ENCODE measurements around the gene TK1.

TK1 gene

DNA sequence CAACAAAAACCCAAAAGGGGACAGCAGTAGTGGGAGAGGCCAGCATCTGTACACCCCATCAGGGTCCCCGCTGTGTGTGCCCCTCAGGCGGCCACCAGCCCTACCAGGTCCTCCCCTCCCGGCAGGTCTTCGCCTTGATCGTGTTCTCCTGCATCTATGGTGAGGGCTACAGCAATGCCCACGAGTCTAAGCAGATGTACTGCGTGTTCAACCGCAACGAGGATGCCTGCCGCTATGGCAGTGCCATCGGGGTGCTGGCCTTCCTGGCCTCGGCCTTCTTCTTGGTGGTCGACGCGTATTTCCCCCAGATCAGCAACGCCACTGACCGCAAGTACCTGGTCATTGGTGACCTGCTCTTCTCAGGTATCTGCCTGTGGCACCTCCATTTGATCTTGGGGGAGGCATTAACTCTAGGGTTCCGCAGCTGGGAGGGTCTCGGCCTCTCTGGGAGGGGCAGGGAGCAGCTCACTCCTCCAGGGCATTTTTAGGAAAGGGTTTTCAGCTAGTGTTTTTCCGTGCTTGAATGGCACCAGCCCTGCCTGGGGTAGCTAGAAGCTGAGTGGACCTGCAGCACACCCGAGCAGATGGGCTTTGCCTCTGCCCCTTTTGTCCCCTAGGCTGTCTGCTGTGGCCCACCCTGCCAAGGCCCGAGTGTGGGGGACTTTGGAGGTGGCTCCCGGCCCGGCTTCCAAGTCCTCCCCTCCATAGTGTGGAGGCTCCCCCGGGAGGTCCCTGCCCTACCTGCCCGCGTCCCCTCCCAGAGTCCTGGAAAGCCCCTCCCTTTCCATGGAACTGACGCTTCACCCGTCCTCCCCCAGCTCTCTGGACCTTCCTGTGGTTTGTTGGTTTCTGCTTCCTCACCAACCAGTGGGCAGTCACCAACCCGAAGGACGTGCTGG lies 15.9 kb downstream of the TK1 start:
- Histone ChIP-seq H3K4me1 (ENCODE audit: control insufficient read depth in 2 of 2, insufficient read depth in 2 of 2, low read length in 2 of 2) (peaks cover 64 to 76% of the 10 kb centered on the region in 2 donors), H3K4me3 (ENCODE audit: low read length in 2 of 2) (peak overlapping the region in 1 of 2 donors; percentile 13), H3K9me3 (ENCODE audit: control insufficient read depth in 2 of 2, low read length in 2 of 2) (no peaks in the 10 kb centered on the region), H3K9ac (ENCODE audit: low read depth in 1 of 2, low read length in 2 of 2) (peak overlapping the region in 1 of 2 donors; percentile 74), H3K27ac (ENCODE audit: low read depth in 2 of 2, low read length in 2 of 2) (peak overlapping the region; percentile 93 to 97), H3K27me3 (ENCODE audit: control insufficient read depth in 2 of 2, insufficient read depth in 2 of 2, low read length in 2 of 2) (no peaks in the 10 kb centered on the region), H3K36me3 (ENCODE audit: control insufficient read depth in 2 of 2, insufficient read depth in 2 of 2, low read length in 2 of 2) (peaks cover 12 to 14% of the 10 kb centered on the region in 2 donors)

DNA sequence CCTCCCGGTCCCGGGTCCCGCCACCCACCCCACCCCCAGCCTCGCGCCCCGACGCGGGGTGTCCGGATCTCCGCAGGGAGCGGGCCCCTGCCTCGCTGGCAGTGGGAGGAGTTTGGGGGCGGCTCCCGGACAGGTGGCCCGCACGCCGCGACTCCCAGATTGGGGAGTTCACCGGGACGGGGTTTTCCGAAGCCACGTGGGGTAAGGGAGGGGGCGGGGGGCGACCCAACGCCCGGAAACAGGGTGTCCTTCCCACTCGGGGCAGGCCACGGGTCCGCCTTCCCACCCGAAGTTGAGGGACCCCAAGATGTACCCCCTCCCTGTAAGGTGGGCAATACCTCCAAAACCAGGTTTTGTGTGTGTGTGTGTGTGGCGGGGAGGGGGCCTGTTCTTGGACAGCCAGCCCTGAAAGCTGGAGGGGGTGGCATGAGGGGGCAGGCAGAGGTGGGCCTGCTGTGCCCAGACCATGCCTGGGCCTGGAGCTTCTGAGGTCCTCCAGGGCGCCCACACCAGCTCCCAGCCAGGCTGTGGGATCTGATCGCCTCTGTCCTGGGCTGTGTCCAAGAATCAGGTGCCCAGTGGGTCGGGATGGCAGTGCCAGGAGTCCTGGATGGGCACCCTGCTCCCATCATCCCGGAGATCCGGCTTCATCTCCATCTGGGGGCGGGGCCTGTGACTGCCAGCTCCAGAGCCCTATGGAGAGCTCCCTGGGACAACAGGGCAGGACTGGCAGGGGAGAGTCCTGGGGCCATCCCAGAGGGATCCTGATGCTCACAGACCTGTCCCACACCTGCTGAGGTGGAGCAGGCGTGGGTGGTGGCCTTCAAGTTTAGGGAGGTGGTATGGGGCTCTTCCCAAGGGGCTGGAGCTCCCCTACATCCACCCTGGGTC lies 17.7 kb downstream of the TK1 start:
- Histone ChIP-seq H3K36me3 (ENCODE audit: control insufficient read depth in 2 of 2, insufficient read depth in 2 of 2, low read length in 2 of 2) (peaks cover 12 to 14% of the 10 kb centered on the region in 2 donors), H3K4me1 (ENCODE audit: control insufficient read depth in 2 of 2, insufficient read depth in 2 of 2, low read length in 2 of 2) (peaks cover 46 to 59% of the 10 kb centered on the region in 2 donors), H3K9ac (ENCODE audit: low read depth in 1 of 2, low read length in 2 of 2) (peak overlapping the region; percentile 68 to 91), H3K27me3 (ENCODE audit: control insufficient read depth in 2 of 2, insufficient read depth in 2 of 2, low read length in 2 of 2) (no peaks in the 10 kb centered on the region), H3K9me3 (ENCODE audit: control insufficient read depth in 2 of 2, low read length in 2 of 2) (no peaks in the 10 kb centered on the region), H3K27ac (ENCODE audit: low read depth in 2 of 2, low read length in 2 of 2) (peak overlapping the region; percentile 78 to 88), H3K4me3 (ENCODE audit: low read length in 2 of 2) (peak overlapping the region; percentile 63 to 71)

DNA sequence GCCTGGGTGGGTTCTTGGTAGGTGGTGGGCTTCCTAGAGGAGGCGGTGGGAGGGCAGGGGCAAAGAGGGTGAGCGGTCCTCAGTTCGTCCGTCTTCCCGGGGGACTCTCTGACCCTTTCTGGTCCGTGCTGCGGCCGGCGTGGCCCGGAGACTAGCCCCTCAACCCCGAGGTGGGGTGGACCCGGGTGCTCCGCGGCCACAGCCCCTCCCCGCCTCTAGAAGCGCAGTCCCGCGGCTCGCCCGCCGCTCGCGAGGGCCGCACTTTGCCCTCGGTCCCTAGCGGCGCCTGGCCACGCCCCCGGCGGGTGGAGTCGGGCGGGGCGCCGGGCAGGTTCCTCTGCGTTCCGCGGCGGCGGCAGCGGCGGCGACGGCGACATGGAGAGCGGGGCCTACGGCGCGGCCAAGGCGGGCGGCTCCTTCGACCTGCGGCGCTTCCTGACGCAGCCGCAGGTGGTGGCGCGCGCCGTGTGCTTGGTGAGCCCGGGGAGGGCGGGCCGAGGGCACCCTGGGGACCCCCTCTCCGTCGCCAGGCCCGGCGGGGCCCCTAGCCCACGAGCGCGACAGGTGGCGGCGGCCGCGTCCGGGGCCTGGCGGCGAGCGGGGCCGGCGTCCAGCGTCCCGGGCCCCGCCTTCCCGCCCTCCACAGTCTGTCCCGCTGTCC lies 18.5 kb downstream of the TK1 start, which contains the start of gene SYNGR2:
Gene SYNGR2, plus strand, starts transcription at position 340 of the 661 bp plus-strand sequence. Its CDS starts 36 bp downstream, at position 376.
- peaks cover 38 to 51% of the 10 kb centered on the region in 2 donors for H3K4me1 ChIP-seq (ENCODE audit: control insufficient read depth in 2 of 2, insufficient read depth in 2 of 2, low read length in 2 of 2)

DNA sequence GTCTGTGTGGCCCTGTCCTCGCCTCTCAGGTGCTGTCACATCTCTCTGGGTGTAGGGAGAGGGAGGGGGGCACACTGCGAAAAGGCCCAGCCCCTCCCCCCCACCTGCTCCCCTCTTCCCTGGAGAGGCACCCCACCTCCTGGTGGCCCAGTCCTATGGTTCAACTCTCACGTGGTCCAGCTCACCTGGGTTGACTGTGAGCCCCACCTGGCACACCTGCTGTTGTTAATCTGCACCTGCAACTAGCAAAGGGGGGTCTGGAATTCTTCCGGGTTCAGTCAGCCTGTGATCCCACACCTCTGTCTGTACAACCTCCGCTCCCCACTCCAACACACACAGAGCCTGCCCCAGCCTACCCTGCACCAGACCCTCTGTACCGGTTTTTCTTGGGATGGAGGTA lies 20.4 kb downstream of the TK1 start:
- Histone ChIP-seq H3K9ac (ENCODE audit: low read depth in 1 of 2, low read length in 2 of 2) (no peak overlapping the region), H3K4me3 (ENCODE audit: low read length in 2 of 2) (no peak overlapping the region), H3K27me3 (ENCODE audit: control insufficient read depth in 2 of 2, insufficient read depth in 2 of 2, low read length in 2 of 2) (no peaks in the 10 kb centered on the region), H3K9me3 (ENCODE audit: control insufficient read depth in 2 of 2, low read length in 2 of 2) (no peaks in the 10 kb centered on the region), H3K27ac (ENCODE audit: low read depth in 2 of 2, low read length in 2 of 2) (peak overlapping the region in 1 of 2 donors; percentile 19), H3K36me3 (ENCODE audit: control insufficient read depth in 2 of 2, insufficient read depth in 2 of 2, low read length in 2 of 2) (peaks cover 2 to 5% of the 10 kb centered on the region in 2 donors), H3K4me1 (ENCODE audit: control insufficient read depth in 2 of 2, insufficient read depth in 2 of 2, low read length in 2 of 2) (peaks cover 18 to 31% of the 10 kb centered on the region in 2 donors)

More for the DNA sequence above, 18.5 kb downstream of the TK1 start, which contains the start of gene SYNGR2:
- Histone ChIP-seq H3K36me3 (ENCODE audit: control insufficient read depth in 2 of 2, insufficient read depth in 2 of 2, low read length in 2 of 2) (peaks cover 11 to 13% of the 10 kb centered on the region in 2 donors), H3K27me3 (ENCODE audit: control insufficient read depth in 2 of 2, insufficient read depth in 2 of 2, low read length in 2 of 2) (no peaks in the 10 kb centered on the region), H3K9ac (ENCODE audit: low read depth in 1 of 2, low read length in 2 of 2) (peak within 1 kb of the TSS; percentile 68 to 91), H3K4me3 (ENCODE audit: low read length in 2 of 2) (peak within 1 kb of the TSS; percentile 63 to 71), H3K27ac (ENCODE audit: low read depth in 2 of 2, low read length in 2 of 2) (peak within 1 kb of the TSS; percentile 78 to 88), H3K9me3 (ENCODE audit: control insufficient read depth in 2 of 2, low read length in 2 of 2) (no peaks in the 10 kb centered on the region)

DNA sequence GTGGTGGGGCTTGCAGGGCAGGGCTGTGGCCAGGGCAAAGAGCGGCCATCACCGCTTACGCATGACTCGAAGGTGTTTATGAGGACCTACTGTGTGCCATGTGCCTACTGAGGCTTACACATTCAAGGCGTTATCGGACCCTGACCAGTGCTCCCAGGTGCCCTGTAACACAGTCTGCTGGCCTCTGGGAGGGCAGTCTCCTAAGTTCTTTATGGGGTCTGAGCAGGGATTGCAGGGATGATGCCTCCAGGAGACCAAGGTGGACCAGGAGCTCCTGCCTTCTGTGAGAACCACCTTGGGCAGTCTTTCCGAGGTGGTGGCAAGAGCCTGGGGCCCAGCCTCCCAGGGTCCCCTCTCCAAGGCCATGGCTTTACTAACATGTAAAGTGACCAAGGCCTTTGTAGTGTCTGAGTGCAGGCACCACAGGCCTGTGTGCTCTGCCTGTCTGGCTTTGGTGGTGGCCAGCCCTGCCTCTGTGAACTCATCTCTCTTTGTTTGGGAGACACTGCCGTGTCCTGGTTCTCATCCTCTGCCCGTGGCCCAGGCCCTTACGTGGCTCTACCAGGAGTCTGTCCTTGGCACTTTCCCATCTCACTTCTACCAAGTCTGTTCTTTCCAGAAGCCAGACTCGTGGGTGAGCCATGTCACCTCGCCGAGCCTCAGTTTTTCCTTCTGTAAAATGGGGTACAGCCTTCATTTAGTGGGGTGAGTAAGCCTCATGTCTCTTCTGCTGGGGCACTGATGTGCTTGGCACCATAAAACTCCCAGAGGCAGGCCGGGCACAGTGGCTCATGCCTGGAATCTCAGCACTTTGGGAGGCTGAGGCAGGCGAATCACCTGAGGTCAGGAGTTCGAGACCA lies 21.9 kb downstream of the TK1 start:
- no peak overlapping the region for H3K27ac ChIP-seq (ENCODE audit: low read depth in 2 of 2, low read length in 2 of 2)
- no peak overlapping the region for H3K4me3 ChIP-seq (ENCODE audit: low read length in 2 of 2)
- H3K27me3 ChIP-seq (ENCODE audit: control insufficient read depth in 2 of 2, insufficient read depth in 2 of 2, low read length in 2 of 2) = no peaks in the 10 kb centered on the region
- peaks cover 11 to 19% of the 10 kb centered on the region in 2 donors for H3K4me1 ChIP-seq (ENCODE audit: control insufficient read depth in 2 of 2, insufficient read depth in 2 of 2, low read length in 2 of 2)
- H3K9me3 ChIP-seq (ENCODE audit: control insufficient read depth in 2 of 2, low read length in 2 of 2) = no peaks in the 10 kb centered on the region
- no peaks in the 10 kb centered on the region for H3K36me3 ChIP-seq (ENCODE audit: control insufficient read depth in 2 of 2, insufficient read depth in 2 of 2, low read length in 2 of 2)
- H3K9ac ChIP-seq (ENCODE audit: low read depth in 1 of 2, low read length in 2 of 2) = no peak overlapping the region

DNA sequence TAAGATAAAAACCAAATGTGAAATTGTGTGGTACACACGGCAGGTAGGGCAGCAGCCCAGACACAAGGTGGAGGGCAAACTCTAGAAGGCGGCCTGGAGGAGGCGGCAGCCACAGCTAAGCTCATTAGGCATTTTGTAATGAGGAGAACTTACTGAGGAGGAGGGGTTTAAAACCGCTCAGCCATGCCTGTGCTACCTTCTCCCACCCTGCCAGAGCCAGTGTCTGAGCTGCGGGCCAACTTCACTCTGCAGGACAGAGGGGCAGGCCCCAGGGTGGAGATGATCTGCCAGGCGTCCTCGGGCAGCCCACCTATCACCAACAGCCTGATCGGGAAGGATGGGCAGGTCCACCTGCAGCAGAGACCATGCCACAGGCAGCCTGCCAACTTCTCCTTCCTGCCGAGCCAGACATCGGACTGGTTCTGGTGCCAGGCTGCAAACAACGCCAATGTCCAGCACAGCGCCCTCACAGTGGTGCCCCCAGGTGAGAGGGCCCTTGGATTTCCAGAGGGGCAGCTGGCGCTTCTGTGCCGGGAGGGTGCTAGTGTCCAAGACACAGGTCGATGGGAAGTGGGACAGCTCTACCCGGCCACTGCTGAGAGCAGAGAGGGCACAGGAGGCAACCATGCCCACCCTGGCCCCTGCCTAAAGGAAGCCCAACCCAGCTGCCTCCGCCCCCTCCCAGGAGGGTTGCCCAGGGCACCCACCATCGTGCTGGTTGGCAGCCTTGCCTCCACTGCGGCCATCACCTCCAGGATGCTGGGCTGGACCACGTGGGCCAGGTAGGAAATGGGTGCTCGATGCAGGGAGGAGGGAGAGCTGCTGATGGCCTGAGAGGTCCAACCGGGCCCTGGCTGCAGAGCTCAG lies 22.7 kb downstream of the TK1 start:
- no peaks in the 10 kb centered on the region for H3K36me3 ChIP-seq (ENCODE audit: control insufficient read depth in 2 of 2, insufficient read depth in 2 of 2, low read length in 2 of 2)
- no peak overlapping the region for H3K4me3 ChIP-seq (ENCODE audit: low read length in 2 of 2)
- peaks cover 2 to 10% of the 10 kb centered on the region in 2 donors for H3K4me1 ChIP-seq (ENCODE audit: control insufficient read depth in 2 of 2, insufficient read depth in 2 of 2, low read length in 2 of 2)
- H3K27me3 ChIP-seq (ENCODE audit: control insufficient read depth in 2 of 2, insufficient read depth in 2 of 2, low read length in 2 of 2) = no peaks in the 10 kb centered on the region
- no peaks in the 10 kb centered on the region for H3K9me3 ChIP-seq (ENCODE audit: control insufficient read depth in 2 of 2, low read length in 2 of 2)
- no peak overlapping the region for H3K9ac ChIP-seq (ENCODE audit: low read depth in 1 of 2, low read length in 2 of 2)
- H3K27ac ChIP-seq (ENCODE audit: low read depth in 2 of 2, low read length in 2 of 2) = no peak overlapping the region

DNA sequence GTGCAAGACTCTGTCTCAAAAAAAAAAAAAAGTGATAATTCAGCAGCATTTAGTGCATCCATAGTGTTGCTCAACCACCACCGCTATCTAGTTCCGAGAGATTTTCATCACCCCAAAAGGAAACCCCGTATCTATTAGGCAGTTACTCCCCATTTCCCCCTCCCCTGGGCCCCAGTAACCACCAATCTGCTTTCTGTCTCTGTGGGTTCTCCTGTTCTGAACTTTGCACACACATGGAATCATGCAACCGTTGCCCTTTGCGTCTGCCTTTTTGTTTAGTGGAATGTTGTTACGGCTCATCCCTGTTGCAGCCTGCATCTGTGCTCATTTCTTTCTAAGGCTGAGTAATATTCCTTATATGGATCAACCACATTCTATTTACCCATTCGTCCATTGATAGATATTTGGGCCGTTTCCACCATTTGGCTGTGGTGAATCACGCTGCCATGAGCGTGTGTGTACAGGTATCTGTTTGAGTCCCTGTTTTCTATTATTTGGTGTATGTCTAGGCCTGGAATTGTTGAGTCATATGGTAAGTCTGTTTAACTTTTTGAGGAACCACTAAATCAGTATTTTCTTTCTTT lies 27.2 kb downstream of the TK1 start:
- H3K4me1 ChIP-seq (ENCODE audit: control insufficient read depth in 2 of 2, insufficient read depth in 2 of 2, low read length in 2 of 2) = peaks cover 7% of the 10 kb centered on the region in 2 donors
- H3K27ac ChIP-seq (ENCODE audit: low read depth in 2 of 2, low read length in 2 of 2) = no peak overlapping the region
- H3K4me3 ChIP-seq (ENCODE audit: low read length in 2 of 2) = no peak overlapping the region
- H3K9me3 ChIP-seq (ENCODE audit: control insufficient read depth in 2 of 2, low read length in 2 of 2) = no peaks in the 10 kb centered on the region
- no peaks in the 10 kb centered on the region for H3K27me3 ChIP-seq (ENCODE audit: control insufficient read depth in 2 of 2, insufficient read depth in 2 of 2, low read length in 2 of 2)
- H3K9ac ChIP-seq (ENCODE audit: low read depth in 1 of 2, low read length in 2 of 2) = no peak overlapping the region
- H3K36me3 ChIP-seq (ENCODE audit: control insufficient read depth in 2 of 2, insufficient read depth in 2 of 2, low read length in 2 of 2) = no peaks in the 10 kb centered on the region

DNA sequence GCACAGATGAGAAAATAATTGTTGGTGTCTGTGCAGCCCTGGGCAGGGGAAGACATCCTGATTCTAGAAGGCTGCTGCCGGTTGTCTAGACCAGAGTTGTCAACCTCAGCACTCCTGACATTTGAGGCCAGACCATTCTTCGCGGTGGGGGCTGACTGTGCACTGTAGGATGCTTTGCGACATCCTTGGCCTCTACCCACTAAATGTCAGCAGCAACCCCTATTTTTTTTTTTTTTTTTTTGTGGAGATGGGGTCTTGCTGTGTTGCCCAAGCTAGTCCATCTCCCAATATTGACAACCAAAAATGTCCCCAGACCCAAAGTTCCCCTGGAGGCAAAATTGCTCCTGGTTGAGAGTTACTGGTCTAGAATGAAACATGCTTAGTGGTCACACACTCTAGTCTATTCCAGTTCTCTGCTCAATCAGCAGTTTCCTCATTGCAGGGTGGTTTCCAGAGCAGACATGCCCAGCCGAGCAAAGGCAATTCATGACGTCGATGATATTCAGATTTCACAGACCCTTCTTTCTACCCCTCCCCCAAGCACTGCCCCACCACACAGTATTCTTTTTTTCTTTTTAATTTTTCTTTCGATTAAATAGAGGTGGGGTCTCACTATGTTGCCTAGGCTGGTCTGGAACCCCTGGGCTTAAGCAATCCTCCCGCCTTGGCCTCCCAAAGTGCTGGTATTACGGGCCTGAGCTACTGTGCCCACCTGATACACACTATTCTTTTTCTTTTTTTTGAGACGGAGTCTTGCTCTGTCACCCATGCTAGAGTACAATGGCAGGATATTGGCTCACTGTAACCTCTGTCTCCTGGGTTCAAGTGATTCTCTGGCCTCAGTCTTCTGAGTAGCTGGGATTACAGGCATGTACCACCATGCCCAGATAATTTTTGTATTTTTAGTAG lies 31.7 kb downstream of the TK1 start:
- Histone ChIP-seq H3K9ac (ENCODE audit: low read depth in 1 of 2, low read length in 2 of 2) (peak overlapping the region in 1 of 2 donors; percentile 33), H3K27ac (ENCODE audit: low read depth in 2 of 2, low read length in 2 of 2) (peak overlapping the region; percentile 19 to 65)

More for the DNA sequence above, 31.7 kb downstream of the TK1 start:
- H3K36me3 ChIP-seq (ENCODE audit: control insufficient read depth in 2 of 2, insufficient read depth in 2 of 2, low read length in 2 of 2) = no peaks in the 10 kb centered on the region
- no peaks in the 10 kb centered on the region for H3K9me3 ChIP-seq (ENCODE audit: control insufficient read depth in 2 of 2, low read length in 2 of 2)
- peak overlapping the region in 1 of 2 donors; percentile 2 for H3K4me3 ChIP-seq (ENCODE audit: low read length in 2 of 2)
- H3K27me3 ChIP-seq (ENCODE audit: control insufficient read depth in 2 of 2, insufficient read depth in 2 of 2, low read length in 2 of 2) = no peaks in the 10 kb centered on the region
- H3K4me1 ChIP-seq (ENCODE audit: control insufficient read depth in 2 of 2, insufficient read depth in 2 of 2, low read length in 2 of 2) = peaks cover 23% of the 10 kb centered on the region in 2 donors
